Calu3 (cell line): ENCODE measurements around the gene PRSS56. TPM values are rescaled to one million over a fixed set of nuclear protein-coding genes. Genes with fewer than 3 reads are reported as not detected.

Experiments
- BruUV-seq: library from RNA; stranded (reverse); fragments of 400-500 nt; replicated peaks from 2 replicates; lab custom pipeline; 2021; lab: Mats Ljungman, UMichigan
- CTCF ChIA-PET: fragments of 300-600 bp; sonication (Branson Sonifier 250); formaldehyde crosslinking; loops from one replicate; lab custom pipeline; 2022; ENCODE audit warnings: antibody characterized with exemption; lab: Charles Lee
- DNase-seq: peaks from one replicate; pipeline ENCODE4 v3.0.0; 2022
- H3K27ac Mint-ChIP-seq: one replicate; pipeline ENCODE4 v1.8.0; 2022; ENCODE audit warnings: mixed read lengths; ENCODE audit not compliant: unreplicated experiment
- H3K27me3 Mint-ChIP-seq: one replicate; pipeline ENCODE4 v1.8.0; 2022; ENCODE audit warnings: mixed read lengths; ENCODE audit not compliant: unreplicated experiment
- H3K36me3 Mint-ChIP-seq: one replicate; pipeline ENCODE4 v1.8.0; 2022; ENCODE audit warnings: mild to moderate bottlenecking, moderate library complexity, mixed read lengths; ENCODE audit not compliant: insufficient read depth, unreplicated experiment
- H3K4me1 Mint-ChIP-seq: one replicate; pipeline ENCODE4 v1.8.0; 2022; ENCODE audit warnings: mild to moderate bottlenecking, low read depth, mixed read lengths; ENCODE audit not compliant: unreplicated experiment
- H3K4me3 Mint-ChIP-seq: one replicate; pipeline ENCODE4 v1.8.0; 2022; ENCODE audit warnings: mild to moderate bottlenecking, low read depth, moderate library complexity, mixed read lengths; ENCODE audit not compliant: unreplicated experiment
- H3K9me3 Mint-ChIP-seq: one replicate; pipeline ENCODE4 v1.8.0; 2022; ENCODE audit warnings: low read depth, mixed read lengths; ENCODE audit not compliant: unreplicated experiment
- intact Hi-C: fragments of 100-400 bp; cut with micrococcal nuclease; formaldehyde crosslinking; loops from one replicate; pipeline ENCODE4 v1.10.0; 2022; ENCODE audit not compliant: unreplicated experiment
- total RNA-seq: library from RNA; stranded (reverse); gene quantifications from 2 replicates; pipeline ENCODE4 v1.2.3, GENCODE V29; 2022
- TF ChIP-seq, protein P1 (sequence below): fragments of 200-600 bp; IDR thresholded peaks from one replicate; pipeline ENCODE4 v1.8.0; 2022; ENCODE audit warnings: antibody characterized with exemption; ENCODE audit not compliant: unreplicated experiment

The PRSS56 gene
- total RNA-seq, 1 experiment from 2014 or later, result not detected

- no peaks in the 10 kb centered on the region for H3K27me3 Mint-ChIP-seq
- TF ChIP-seq, protein P1, sequence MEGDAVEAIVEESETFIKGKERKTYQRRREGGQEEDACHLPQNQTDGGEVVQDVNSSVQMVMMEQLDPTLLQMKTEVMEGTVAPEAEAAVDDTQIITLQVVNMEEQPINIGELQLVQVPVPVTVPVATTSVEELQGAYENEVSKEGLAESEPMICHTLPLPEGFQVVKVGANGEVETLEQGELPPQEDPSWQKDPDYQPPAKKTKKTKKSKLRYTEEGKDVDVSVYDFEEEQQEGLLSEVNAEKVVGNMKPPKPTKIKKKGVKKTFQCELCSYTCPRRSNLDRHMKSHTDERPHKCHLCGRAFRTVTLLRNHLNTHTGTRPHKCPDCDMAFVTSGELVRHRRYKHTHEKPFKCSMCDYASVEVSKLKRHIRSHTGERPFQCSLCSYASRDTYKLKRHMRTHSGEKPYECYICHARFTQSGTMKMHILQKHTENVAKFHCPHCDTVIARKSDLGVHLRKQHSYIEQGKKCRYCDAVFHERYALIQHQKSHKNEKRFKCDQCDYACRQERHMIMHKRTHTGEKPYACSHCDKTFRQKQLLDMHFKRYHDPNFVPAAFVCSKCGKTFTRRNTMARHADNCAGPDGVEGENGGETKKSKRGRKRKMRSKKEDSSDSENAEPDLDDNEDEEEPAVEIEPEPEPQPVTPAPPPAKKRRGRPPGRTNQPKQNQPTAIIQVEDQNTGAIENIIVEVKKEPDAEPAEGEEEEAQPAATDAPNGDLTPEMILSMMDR, result no peak
- H3K9me3 Mint-ChIP-seq, result no peaks in the 10 kb centered on the region
- intact Hi-C loops, result no loop called here
- no TSS peak for BruUV-seq
- CTCF ChIA-PET, result no interaction called here
- H3K27ac Mint-ChIP-seq, result peak overlapping the region; percentile 38
- H3K4me1 Mint-ChIP-seq, result peaks cover 54% of the 10 kb centered on the region
- peak overlapping the region; percentile 33 for H3K4me3 Mint-ChIP-seq
- peaks cover 29% of the 10 kb centered on the region for H3K36me3 Mint-ChIP-seq
- no peak for DNase-seq
These were observed 53.7 kb downstream of the PRSS56 start for GRCh38 chr2:232573771-232574435.

DNA sequence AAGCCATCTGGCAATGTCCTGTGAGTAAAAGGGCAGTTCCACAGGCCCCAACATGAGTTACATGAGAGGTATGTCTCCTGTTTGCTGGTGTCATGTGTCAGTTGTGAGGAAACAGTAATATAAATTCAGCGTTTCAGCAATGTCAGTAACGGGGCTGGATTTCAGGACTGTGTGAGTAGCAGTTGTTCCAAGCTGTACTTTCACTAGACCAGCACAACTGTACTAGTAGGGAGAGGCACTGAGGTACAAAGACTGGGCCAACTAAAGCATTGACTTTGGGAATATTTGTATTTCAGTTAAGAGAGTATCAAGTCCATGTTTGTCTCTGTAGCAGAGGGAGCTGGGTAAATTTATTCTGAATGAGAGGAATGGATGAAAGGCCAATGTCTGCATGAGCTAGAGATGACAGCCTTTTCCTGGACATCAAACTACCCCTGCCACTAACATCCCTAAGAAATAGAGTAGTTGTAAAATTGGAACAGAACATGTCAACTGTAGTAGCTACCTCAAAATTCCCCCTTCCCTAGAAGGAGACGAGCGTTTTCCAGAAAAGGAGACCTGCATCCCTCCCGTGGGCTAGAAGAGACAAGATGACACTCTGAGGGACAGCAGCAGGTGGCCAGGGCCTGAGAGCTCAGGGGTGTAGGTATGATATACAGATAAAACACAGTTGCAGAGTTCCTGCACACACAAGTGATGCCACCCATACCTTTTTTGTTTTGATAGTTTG lies 54.7 kb downstream of the PRSS56 start:
- no peak overlapping the region for H3K4me3 Mint-ChIP-seq
- H3K27ac Mint-ChIP-seq, result no peak overlapping the region
- DNase-seq, result no peak
- TF ChIP-seq, protein P1, result no peak
- peaks cover 54% of the 10 kb centered on the region for H3K4me1 Mint-ChIP-seq
- no peaks in the 10 kb centered on the region for H3K9me3 Mint-ChIP-seq
- H3K36me3 Mint-ChIP-seq, result peaks cover 23% of the 10 kb centered on the region
- intact Hi-C loops, result no loop called here
- CTCF ChIA-PET, result interaction anchor here (0.5 kb wide), 1 partner anchor 503 kb away, joined by 3 read pairs; no protein-coding TSS in a partner anchor
- H3K27me3 Mint-ChIP-seq, result no peaks in the 10 kb centered on the region
- BruUV-seq, result no TSS peak

Other genes with a start within 250 kb of the PRSS56 start
- not detected in 2 replicates for gene ALPP, start 141.6 kb upstream of the PRSS56 start, total RNA-seq
- not detected in 2 replicates for gene ALPG, start 113.5 kb upstream of the PRSS56 start, total RNA-seq
- gene ALPI, start 64.2 kb upstream of the PRSS56 start, total RNA-seq, result not detected in 2 replicates
- gene ECEL1, start 32.6 kb upstream of the PRSS56 start, total RNA-seq, result not detected in 2 replicates
- gene CHRND, start 5.8 kb downstream of the PRSS56 start, total RNA-seq, result not detected in 2 replicates
- gene CHRNG, start 19.3 kb downstream of the PRSS56 start, total RNA-seq, result not detected in 2 replicates
- gene TIGD1, start 30.2 kb downstream of the PRSS56 start, total RNA-seq, result 14.9 and 15.5 TPM in 2 replicates
- 67.4 and 76.6 TPM in 2 replicates for gene EIF4E2, start 30.3 kb downstream of the PRSS56 start, total RNA-seq
- gene EFHD1, start 113.2 kb downstream of the PRSS56 start, total RNA-seq, result 0.27 and 0.47 TPM in 2 replicates
- 70.0 and 72.2 TPM in 2 replicates for gene GIGYF2, start 176.9 kb downstream of the PRSS56 start, total RNA-seq